Uterus (tissue), 2 donors: Measurements from ENCODE around the gene STK38.

Source experiments
- CTCF ChIP-seq, 4 experiments: fragments of 200-600 bp in 2 of 4; fragments of 450-650 bp in 2 of 4; sonication (generic) in 2 of 4; IDR thresholded peaks; one replicate each; pipeline ENCODE4 v1.5.1; 2016 to 2019; ENCODE audit warnings: antibody characterized with exemption in 4 of 4, mild to moderate bottlenecking in 2 of 4, moderate library complexity in 1 of 4
- POLR2A ChIP-seq, 2 donors: fragments of 450-650 bp; IDR thresholded peaks; one replicate each; pipeline ENCODE4 v1.6.1; 2016; ENCODE audit warnings: antibody characterized with exemption in 2 of 2, mild to moderate bottlenecking in 1 of 2, moderate library complexity in 1 of 2

- no peak for TF ChIP-seq CTCF (IDR thresholded peaks at IDR 0.05)
- TF ChIP-seq POLR2A (IDR thresholded peaks at IDR 0.05), result no peak
Observed at GRCh38 chr6:36581716-36582115, 34.4 kb upstream of the STK38 start.
